ENCODE data around the gene MIR17HG.
A peak's percentile ranks its signal among the peaks of the same experiment; 100 is the strongest.
"Not testable (repeated sequence)": the region's sequence is repeated elsewhere in the genome, so short reads cannot be mapped to it uniquely, and the experiment has no call there.

MIR17HG gene

DNA sequence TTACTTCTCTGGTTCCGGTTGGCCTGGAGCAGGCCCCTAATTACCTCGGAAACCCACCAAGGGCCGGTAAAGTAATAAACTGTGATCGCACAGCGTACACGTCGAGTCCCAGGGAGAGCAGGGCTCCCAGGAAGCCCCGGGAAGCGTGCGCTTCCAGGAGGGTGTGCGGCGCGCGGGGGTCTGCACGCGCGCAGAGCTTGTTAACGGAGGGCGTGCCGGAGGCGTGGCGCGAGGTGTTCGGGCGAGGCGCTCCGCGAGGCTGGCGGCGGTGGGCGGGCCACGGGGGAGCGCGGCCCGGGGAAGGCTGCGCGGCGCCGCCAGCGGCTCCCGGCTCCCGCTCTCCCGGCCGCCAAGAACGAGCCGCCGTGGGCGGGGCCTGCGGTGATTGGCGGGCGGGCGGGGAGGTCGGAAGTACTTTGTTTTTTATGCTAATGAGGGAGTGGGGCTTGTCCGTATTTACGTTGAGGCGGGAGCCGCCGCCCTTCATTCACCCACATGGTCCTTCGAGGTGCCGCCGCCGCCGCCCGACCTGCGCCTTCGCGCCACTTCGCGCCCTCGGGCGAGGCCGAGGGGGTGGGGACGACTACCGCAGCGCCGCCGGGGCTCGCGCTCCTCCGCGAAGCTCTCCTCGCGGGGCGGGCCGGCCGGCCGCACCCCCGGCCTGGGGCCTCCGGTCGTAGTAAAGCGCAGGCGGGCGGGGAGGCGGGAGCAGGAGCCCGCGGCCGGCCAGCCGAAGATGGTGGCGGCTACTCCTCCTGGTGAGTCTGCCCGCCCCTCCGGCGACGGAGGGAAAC, at the start of gene MIR17HG:
TSS of gene MIR17HG (plus strand) at position 486 of the 794 bp plus-strand sequence.
- peak; percentile 84 to 87 for DNase-seq (ENCODE audit: low read depth in 2 of 2)

DNA sequence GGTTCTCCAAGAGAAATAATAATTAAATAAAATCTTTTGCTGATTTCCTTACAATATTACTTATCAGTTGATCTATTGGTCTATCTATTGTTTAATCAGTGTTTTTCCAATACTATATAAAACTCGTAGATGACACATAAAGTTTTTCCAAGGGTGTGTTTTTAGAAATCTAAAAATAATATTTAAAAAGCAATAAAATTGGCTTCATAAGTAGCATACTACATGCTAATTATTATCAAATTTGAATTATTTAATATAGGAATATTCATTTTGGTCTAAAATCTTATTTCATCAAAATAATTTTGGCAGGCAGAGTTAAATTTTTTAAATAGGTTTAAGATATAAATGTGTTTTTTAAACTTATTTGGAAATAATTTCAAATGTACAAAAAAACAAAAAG, 49.4 kb upstream of the MIR17HG start:
- no peak for DNase-seq (ENCODE audit: low read depth in 2 of 2)

DNA sequence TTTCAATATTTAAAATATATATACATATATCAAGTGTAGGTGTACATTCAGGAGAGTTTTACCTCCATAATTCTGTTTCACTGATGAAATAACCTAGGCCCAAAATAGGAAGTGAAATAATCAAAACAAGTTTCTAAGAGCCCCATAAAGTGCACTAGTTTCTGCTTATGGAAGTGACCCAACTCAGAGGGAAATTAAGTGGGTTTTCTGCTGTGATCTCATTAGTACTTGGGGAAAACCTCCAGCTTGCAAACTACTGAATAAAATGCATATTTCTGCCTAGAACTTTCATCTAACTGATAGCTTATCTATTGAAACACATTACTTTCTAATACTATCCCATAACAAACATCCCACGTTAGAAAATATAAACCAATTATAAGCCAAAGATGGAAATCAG, 45.4 kb upstream of the MIR17HG start:
- DNase-seq (ENCODE audit: low read depth in 2 of 2): no peak

DNA sequence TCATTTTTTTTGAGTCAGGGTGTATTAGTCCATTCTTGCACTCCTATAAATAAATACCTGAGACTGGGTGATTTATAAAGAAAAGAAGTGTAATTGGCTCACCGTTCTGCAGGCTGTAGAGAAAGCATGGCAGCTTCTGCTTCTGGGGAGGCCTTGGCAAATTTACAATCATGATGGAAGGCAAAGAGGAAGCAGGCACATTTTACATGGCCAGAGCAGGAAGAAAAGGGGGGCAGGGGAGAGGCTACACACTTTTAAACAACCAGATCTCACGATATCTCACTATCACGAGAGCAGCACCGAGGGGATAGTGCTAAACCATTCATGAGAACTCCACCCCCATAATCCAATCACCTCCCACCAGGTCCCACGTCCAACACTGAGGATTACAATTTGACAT, 44.5 kb upstream of the MIR17HG start:
- DNase-seq (ENCODE audit: low read depth in 2 of 2): no peak

DNA sequence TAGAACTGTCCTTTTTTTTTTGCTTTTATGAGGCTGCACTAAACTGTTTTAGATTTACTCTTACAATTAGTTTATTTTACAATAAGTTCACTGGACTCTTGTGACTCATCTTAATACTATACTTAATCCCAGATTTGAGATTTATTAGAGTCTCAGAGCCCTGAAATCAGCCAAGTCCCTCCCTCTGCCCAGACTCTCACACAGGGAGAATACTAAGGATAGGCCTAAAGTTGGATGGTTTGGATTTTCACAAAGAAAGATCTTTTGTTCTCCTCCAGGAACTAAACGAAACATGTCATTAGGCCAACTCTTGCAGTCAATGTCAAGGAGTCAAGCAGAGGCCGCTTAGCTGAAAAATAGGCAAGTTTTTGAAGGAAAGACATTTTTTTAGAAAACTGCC, 42.7 kb upstream of the MIR17HG start:
- no peak for DNase-seq (ENCODE audit: low read depth in 2 of 2)

DNA sequence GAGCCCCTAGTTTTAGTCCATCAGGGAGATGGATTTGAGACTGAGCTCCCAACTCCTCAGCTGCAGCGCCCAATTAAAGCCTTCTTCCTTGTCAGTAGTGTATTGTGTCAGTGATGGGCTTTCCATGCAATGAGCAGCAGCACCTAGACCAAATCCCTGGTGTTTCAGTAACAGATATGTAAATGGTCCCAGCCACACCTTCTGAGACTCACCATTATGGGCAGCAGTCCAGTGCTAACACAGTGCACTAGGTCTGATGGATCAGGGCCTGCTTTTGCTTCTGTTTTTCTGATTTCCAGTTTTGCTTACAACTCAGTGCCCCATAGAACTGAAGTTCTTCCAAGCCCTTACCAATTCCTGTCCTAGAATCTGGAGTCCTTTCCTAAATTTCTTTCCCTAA, 41.8 kb upstream of the MIR17HG start:
- DNase-seq (ENCODE audit: low read depth in 2 of 2): no peak

DNA sequence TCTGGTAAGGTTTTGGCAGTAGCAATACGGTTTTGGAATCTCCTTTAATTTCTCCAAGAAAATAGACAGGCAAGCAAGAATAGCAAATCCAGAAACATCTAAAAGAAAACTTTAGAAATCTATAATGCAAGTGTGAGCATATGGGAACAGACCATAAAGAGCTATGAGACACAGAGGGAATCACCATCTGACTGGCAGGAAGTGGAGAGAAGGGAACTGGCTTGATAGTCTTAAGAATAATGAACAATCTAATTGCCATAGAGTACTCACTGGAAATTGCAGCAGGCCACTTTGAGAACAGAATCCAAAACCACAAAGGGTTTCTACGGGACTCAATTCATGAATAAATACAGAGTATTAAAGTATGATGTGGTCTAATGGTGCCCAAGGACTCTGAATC, 39.6 kb upstream of the MIR17HG start:
- no peak for DNase-seq (ENCODE audit: low read depth in 2 of 2)

DNA sequence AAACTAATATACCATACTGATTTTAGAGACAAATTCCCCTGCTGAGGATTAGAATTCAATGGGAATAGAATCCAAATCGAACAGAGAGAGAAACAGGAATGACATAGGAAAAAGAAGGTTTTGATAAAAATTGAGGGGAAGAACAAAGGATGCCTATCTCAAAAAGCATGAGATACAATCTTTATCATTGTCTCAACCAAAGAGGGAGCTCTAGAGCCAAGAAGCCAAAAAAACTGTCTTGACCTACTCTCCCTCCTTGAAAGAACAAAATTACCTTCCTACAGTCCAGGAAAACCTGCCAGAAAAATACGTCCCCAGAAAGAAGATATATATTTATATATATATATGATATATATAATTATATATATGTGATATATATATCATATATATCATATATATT, 39.2 kb upstream of the MIR17HG start:
- DNase-seq (ENCODE audit: low read depth in 2 of 2): no peak

DNA sequence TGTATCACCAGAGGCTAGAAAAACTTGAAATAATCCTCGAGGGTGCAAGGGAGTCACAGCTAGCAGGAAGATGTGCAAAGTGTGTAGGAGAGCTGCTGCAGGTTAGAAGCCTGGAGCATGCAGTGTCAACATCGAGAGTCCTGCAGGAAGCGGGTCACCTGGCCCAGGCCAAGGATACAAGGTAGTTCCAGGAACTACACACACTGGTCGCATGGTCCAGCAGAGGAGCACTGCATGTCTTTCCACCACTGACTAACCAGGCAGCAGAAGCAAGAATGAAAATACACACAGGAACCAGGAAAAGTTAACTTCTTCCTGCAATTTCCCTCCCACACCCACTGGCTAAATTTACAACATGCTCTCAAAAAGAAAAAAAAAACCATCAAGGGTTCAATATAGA, 36.0 kb upstream of the MIR17HG start:
- DNase-seq (ENCODE audit: low read depth in 2 of 2): no peak

DNA sequence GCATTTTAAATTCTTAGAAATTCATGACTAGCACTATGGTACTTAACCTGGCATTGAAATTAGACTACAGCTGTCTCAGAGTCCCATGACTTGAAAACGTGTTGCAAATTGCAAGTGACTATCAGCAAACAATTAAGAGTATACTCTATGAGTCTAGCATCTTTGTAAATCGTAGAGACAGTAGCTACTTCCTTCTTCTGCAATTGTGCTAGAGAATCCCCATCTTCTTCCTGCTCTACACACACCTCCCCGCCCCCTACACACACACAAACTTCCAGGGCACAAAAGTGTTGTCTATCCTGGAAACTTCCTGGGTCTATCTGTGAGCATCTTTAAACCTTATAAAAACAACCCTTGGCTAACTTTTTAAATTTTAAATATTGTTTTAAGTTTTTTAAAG, 35.2 kb upstream of the MIR17HG start:
- DNase-seq (ENCODE audit: low read depth in 2 of 2): no peak

DNA sequence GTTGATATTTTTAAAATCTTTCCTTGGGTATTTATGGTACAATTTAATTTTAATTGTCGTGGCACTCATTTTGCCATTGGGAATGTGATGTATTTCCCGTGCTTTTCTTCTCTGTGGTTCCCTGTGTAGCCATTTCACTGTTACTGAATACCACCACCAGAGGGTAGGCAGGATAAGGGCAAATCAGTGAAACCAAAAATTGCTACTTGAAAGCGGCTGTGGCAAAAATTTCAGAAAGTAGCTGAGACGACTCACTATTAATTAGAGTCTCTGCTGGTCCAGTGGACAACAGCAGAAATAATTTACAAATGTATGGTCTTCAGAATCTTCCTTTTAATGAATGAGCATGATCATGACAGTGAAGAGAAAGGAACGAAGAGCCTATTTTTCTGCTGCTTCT, 34.4 kb upstream of the MIR17HG start:
- DNase-seq (ENCODE audit: low read depth in 2 of 2): no peak

DNA sequence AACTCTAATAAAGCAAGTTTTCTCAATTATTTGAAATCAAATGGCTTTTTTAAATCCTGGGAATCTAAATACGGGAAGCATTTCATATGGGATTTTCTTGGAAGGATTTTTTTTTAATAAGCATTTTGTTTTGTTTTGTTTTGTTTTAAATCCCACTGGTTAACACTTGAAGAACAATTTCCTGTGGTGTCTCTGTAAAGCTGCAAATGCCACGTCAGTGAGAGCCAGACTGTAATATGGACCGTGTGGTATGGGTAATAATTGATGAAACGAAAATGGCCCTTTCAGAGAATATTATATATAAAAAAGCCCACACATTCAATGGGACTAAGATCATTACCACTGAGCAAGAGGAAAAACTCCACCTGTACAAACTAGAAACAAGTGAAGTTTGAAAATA, 33.9 kb upstream of the MIR17HG start:
- no peak for DNase-seq (ENCODE audit: low read depth in 2 of 2)

DNA sequence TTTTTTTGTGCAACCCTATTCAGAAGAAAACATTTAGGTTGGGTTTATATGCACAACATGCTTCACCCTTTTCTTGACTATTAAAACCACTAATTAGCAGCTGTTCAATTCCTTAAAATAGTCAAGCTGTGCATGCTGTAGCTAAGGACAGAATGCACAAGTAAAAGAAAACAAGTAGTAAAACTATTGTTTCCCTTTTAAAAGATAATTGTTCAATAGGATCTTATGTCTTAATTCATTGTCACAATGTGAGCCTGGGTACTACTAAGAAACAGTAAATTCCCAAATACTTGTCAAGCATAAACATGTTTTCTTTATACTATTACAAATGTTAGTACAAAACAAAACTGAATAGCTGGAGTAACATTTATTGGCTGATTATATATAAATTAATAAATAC, 32.6 kb upstream of the MIR17HG start:
- DNase-seq (ENCODE audit: low read depth in 2 of 2): no peak

DNA sequence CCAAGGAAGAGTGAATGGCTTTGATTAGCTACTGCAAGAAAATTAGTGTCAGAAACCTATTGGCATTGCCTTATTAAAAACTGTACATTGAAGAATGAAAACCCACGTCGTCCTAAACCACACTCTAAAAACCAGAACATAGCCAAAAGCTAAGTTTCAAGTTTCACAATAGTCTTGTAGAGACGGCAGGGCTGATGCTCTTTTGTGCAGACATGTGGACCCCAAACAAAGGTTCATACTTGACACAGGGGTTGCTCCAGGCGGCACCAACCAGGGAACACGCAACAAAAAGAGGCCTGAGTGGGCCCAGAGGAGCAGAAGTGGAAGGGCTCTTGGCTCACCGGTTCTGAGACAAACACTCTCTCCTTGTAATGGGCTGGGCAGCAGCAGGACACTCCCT, 28.6 kb upstream of the MIR17HG start:
- no peak for DNase-seq (ENCODE audit: low read depth in 2 of 2)

DNA sequence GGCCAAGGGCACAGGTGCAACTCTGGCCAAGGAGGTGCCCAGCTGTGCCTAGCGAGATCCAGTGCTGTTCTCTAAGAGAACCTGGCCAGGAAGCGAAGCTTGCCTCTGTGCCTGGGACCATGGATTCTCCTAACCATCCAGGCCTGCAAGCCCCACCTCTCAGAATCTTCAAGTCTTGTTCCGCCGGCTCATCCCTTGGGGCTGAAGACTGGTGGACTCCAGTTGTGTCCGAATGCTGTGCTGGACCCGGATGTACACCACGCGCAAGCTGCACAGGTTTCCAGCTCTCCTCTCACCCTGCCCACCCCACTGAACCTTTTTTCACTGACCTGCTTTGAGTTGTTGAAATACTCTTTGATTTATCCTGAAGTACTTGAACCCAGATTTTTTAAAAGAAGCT, 27.5 kb upstream of the MIR17HG start:
- no peak for DNase-seq (ENCODE audit: low read depth in 2 of 2)

DNA sequence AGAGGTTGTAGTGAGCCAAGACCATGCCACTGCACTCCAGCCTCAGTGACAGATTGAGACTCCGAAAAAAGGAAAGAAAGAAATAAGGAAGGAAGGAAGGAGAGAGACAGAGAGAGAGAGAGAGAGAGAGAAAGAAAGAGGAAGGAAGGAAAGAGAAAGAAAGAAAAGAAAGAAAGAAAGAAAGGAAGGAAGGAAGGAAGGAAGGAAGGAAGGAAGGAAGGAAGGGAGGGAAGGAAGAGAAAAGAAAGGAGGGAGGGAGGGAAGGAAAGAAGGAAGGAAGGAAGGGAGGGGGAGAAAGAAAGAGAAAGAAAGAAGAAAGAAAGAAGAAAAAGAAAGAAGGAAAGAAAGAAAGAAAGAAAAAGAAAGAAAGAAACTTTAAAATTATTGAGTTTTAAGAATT, 26.5 kb upstream of the MIR17HG start:
- DNase-seq (ENCODE audit: low read depth in 2 of 2): not testable (repeated sequence)

DNA sequence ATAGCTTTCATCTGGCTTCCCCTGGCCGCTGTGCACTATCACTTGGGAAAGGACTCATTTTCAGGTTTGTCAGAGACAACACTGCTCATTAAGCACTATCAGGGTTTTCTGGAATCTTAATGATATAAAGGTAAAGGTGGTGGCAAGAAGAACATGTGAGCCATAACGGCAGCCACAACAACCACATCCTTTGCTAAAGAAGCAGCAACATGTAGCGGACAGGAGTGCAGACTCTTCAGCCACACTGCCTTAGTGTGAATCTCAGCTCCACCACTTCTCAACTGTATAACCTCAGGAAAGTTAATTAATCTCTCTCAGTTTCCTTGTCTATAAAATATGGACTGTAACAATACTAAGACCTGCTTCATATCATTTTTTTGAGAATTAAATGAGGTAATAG, 24.1 kb upstream of the MIR17HG start:
- DNase-seq (ENCODE audit: low read depth in 2 of 2): no peak

DNA sequence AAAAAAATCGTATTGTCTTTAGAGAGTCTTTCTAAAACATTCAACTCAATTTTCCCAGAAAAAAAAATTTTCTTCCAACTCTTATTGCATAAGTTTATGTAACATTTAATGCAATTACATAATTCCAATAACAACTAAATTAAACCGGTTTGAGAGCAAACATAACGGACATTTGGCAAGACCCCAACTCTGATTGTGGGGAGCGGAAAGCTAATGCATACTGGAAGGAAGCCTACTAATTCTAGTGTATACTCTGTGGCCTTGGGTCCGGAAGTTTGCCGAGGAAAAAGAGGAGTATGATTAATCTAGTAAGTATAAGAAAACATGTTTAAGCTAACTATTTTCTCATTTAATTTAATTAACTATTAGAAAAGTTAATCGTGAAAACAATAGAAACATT, 21.3 kb upstream of the MIR17HG start:
- no peak for DNase-seq (ENCODE audit: low read depth in 2 of 2)

DNA sequence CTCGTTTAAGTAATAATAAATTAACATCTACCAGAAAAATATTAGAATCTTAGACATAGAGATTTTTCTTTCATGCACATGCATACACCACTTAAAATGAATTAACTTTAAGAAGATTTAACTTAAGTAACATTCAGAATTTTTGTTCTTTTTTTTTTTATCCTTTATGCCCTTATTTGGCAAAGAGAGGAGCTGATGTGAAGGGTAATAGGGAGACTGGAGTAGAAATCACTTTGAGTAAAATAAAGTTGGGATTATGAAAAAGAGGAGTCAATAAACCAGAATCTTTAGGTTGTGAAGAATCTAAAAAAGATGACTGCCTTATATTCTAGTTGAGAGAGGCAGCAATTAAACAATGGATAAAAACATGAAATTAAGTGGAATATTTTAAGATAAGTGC, 18.8 kb upstream of the MIR17HG start:
- DNase-seq (ENCODE audit: low read depth in 2 of 2): no peak

DNA sequence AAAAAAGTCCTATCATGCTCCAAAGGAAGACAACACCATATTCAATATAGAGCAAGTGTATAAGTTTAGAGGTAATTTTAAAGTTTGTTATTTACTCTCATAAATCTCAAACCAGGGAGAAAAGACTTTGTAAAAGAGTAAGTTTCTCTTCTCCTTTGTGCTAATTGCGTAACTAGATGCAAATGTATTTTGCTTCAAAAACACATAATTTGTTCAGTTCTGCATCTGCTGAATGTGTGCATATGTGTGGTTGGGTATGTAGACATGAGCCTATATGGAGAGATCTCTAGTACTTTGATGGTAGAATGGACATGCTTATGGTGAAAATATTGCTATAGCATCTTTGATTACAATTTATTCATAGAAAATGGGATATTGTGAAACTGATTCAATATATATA, 17.8 kb upstream of the MIR17HG start:
- no peak for DNase-seq (ENCODE audit: low read depth in 2 of 2)

DNA sequence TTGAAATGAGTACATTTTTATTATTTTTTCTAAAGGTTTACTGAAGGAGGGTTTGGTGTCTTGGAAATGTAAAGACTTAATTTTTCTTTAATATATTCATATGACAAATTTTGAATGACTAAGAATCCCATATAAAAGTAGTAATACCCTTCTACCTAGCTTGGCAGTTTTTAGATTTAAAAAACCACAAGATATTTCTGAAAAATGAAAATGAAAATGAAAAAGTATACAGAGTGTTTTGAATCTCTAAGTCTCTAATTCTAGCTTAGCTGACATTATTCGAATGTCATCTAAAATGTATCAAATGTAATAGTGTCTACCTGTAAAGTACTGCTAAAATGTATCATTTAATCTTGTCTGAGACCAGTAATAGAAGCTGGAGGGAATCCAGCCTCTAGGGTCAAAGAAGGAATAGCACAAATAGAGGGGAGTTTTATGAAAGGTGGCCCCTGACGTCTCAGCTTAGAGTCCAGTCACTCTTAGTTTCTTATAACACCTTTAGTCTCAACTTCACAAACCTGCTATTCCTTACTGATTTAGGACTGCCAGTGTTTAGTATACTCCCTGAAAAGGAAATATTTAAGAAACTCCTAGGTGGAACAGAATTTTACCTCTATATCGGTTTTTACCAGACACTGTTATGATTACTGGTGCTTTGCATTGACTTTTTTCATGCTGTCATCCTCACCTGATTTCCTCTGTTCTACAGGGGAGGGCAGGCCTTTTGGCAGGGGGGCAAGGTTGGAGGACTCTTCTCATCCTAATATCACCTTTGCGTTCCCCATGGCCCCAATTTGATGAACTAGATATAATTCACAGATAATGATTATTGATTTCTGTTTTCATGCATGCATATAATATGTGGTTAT, 16.2 kb upstream of the MIR17HG start:
- no peak for DNase-seq (ENCODE audit: low read depth in 2 of 2)

DNA sequence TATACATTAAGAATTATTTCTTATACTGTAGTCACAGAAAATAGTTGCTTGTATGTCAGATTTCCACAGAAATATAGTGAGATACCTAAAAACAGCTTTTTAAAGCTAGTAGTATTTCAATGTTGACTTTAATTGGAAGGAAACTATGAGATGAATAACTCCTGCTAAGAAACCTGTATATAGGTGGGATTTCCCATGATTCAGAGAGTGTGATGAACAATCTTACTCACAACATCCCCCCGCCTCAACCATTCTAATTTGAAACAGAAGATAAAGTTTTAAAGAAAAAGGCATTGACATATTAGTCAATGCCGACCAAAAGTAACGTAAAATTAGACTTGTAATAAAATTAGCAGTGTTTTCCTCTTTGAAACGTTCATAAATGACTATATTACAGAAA, 1.4 kb upstream of the MIR17HG start:
- DNase-seq (ENCODE audit: low read depth in 2 of 2): no peak

DNA sequence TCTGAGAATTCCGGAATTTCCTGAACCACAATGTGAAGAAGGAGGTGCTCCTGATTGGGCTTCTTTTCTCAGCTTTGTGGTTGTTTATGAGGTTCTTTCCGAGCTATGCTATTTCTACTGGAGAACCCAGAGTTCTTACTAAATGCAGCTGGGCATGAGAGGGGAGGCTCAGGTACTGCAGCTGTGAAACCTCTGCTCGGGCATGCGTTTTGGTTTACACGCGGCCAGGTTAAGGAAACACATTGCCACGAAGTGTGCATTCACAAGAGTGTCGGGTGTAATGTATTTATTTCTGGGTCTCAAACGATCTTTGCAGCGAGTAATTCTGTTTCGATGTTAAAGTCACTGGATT, 661 bp upstream of the MIR17HG start:
- peak in 1 of 2 experiments; percentile 39 for DNase-seq (ENCODE audit: low read depth in 2 of 2)

Data from stimulated activated CD4-positive, alpha-beta T cell treated with anti-CD3 and anti-CD28 coated beads, Interleukin-12 subunit alpha, Interleukin-12 subunit beta, amount 100 ng/mL, for 24 hours (primary cell).